H1 (cell line): ENCODE data around the gene EXOG. TPM values are rescaled to one million over a fixed set of nuclear protein-coding genes. Genes with fewer than 3 reads are reported as not detected.

Experiments
- CTCF ChIA-PET: fragments of 300-600 bp; sonication (Branson Sonifier 250); formaldehyde crosslinking; loops from one replicate; lab custom pipeline; 2021; ENCODE audit not compliant: partially characterized antibody; lab: Charles Lee
- POLR2A ChIA-PET: fragments of 300-600 bp; sonication (Branson Sonifier 250); formaldehyde crosslinking; loops from one replicate; lab custom pipeline; 2021; ENCODE audit warnings: inconsistent platforms; ENCODE audit not compliant: partially characterized antibody; lab: Charles Lee
- DNase-seq, 2 experiments: peaks; one replicate each; pipeline versions ENCODE4 v3.0.0 to v3.0.0-alpha.2; 2010 to 2022; ENCODE audit warnings: low spot score in 2 of 2, low read depth in 1 of 2, mixed read lengths in 1 of 2
- FAIRE-seq: peaks from 2 replicates; lab custom pipeline; 2011; peaks lifted over from hg19 to GRCh38; lab: Jason Lieb, UNC
- H2AFZ ChIP-seq: 2 replicates; pipeline ENCODE4 v1.8.1; 2012; ENCODE audit warnings: low read length, inconsistent platforms
- H2AK5ac ChIP-seq: 2 replicates; pipeline ENCODE4 v1.6.1; 2013; ENCODE audit warnings: low read depth, low read length
- H2BK120ac ChIP-seq: replicated peaks from 2 replicates; pipeline ENCODE3; 2013; ENCODE audit warnings: low read depth, low read length, inconsistent platforms
- H2BK12ac ChIP-seq: 2 replicates; pipeline ENCODE4 v1.6.1; 2013; ENCODE audit warnings: low read depth, low read length
- H2BK15ac ChIP-seq: 2 replicates; pipeline ENCODE4 v1.6.1; 2013; ENCODE audit warnings: low read length
- H2BK20ac ChIP-seq: 2 replicates; pipeline ENCODE4 v1.6.1; 2013; ENCODE audit warnings: low read length
- H2BK5ac ChIP-seq: 2 replicates; pipeline ENCODE4 v1.6.1; 2013; ENCODE audit warnings: low read depth, low read length
- H3K14ac ChIP-seq: 2 replicates; pipeline ENCODE4 v1.6.1; 2013; ENCODE audit warnings: inconsistent platforms; ENCODE audit not compliant: insufficient read length
- H3K18ac ChIP-seq: 2 replicates; pipeline ENCODE4 v1.6.1; 2013; ENCODE audit warnings: low read length; ENCODE audit errors: extremely low read depth
- H3K23ac ChIP-seq: 2 replicates; pipeline ENCODE4 v1.6.1; 2013; ENCODE audit warnings: inconsistent platforms; ENCODE audit not compliant: insufficient read length
- H3K23me2 ChIP-seq: 2 replicates; pipeline ENCODE4 v1.6.1; 2013; ENCODE audit warnings: low read depth, low read length
- H3K27ac ChIP-seq: 2 replicates; pipeline ENCODE4 v1.6.1; 2011; ENCODE audit warnings: low read depth, low read length, inconsistent platforms
- H3K27me3 ChIP-seq, 4 experiments: replicated peaks in 1 of 4; 1 replicate in 1 of 4; 2 replicates in 3 of 4; pipeline versions ENCODE4 v1.6.1 to v1.8.1; 2011 to 2013; ENCODE audit warnings: low read length in 3 of 4, mild to moderate bottlenecking in 3 of 4, inconsistent platforms in 2 of 4, mixed read lengths in 2 of 4, moderate library complexity in 1 of 4; ENCODE audit not compliant: control insufficient read depth in 3 of 4, insufficient read depth in 3 of 4; ENCODE audit errors: extremely low read depth in 1 of 4
- H3K36me3 ChIP-seq, 4 experiments: 2 replicates each; pipeline versions ENCODE4 v1.6.1 to v1.8.1; 2011 to 2013; ENCODE audit warnings: mild to moderate bottlenecking in 4 of 4, low read length in 3 of 4, moderate library complexity in 2 of 4, control low read depth in 1 of 4, inconsistent platforms in 1 of 4; ENCODE audit not compliant: insufficient read depth in 4 of 4, control insufficient read depth in 2 of 4
- H3K4ac ChIP-seq: replicated peaks from 2 replicates; pipeline ENCODE3; 2013; ENCODE audit warnings: low read length, low read depth, mixed read lengths, inconsistent platforms; ENCODE audit not compliant: insufficient read length
- H3K4me1 ChIP-seq, 4 experiments: replicated peaks in 1 of 4; 1 replicate in 1 of 4; 2 replicates in 3 of 4; pipeline versions ENCODE4 v1.6.1 to v1.8.1; 2011 to 2013; ENCODE audit warnings: low read length in 3 of 4, inconsistent platforms in 2 of 4, mixed read lengths in 1 of 4; ENCODE audit not compliant: insufficient read depth in 4 of 4, control insufficient read depth in 3 of 4
- H3K4me2 ChIP-seq, 2 experiments: 2 replicates each; pipeline versions ENCODE4 v1.6.1 to v1.8.1; 2011 to 2013; ENCODE audit warnings: low read depth in 2 of 2, low read length in 2 of 2, control low read depth in 1 of 2, inconsistent platforms in 1 of 2, mild to moderate bottlenecking in 1 of 2; ENCODE audit not compliant: insufficient read depth in 1 of 2
- H3K4me3 ChIP-seq, 4 experiments: fragments of 200-600, 300-600 bp in 1 of 4; sonication (generic), shearing (Covaris generic), sonication (Bioruptor Twin) in 1 of 4; 2 replicates each; pipeline versions ENCODE4 v1.5.1 to v1.8.1; 2011 to 2016; ENCODE audit warnings: low read length in 4 of 4, low read depth in 3 of 4, control low read depth in 2 of 4, inconsistent platforms in 2 of 4, mild to moderate bottlenecking in 2 of 4, mixed read lengths in 1 of 4, moderate library complexity in 1 of 4; ENCODE audit not compliant: insufficient read depth in 2 of 4; ENCODE audit errors: extremely low read depth in 1 of 4
- H3K56ac ChIP-seq: replicated peaks from 2 replicates; pipeline ENCODE3; 2013; ENCODE audit warnings: low read depth, mild to moderate bottlenecking, mixed read lengths, low read length, inconsistent platforms; ENCODE audit not compliant: insufficient read length
- H3K79me1 ChIP-seq: 2 replicates; pipeline ENCODE4 v1.6.1; 2013; ENCODE audit warnings: low read depth, low read length, control low read depth
- H3K79me2 ChIP-seq, 2 experiments: 2 replicates each; pipeline versions ENCODE4 v1.6.1 to v1.8.1; 2012 to 2013; ENCODE audit warnings: low read length in 2 of 2, mild to moderate bottlenecking in 2 of 2, inconsistent platforms in 1 of 2; ENCODE audit not compliant: insufficient read depth in 2 of 2, control insufficient read depth in 1 of 2
- H3K9ac ChIP-seq, 4 experiments: replicated peaks in 1 of 4; 1 replicate in 1 of 4; 2 replicates in 3 of 4; pipeline versions ENCODE4 v1.6.1 to v1.8.1; 2011 to 2013; ENCODE audit warnings: low read depth in 3 of 4, low read length in 3 of 4, control low read depth in 2 of 4, mild to moderate bottlenecking in 2 of 4, moderate library complexity in 2 of 4, inconsistent platforms in 1 of 4; ENCODE audit errors: extremely low read depth in 1 of 4
- H3K9me3 ChIP-seq, 2 experiments: 2 replicates each; pipeline versions ENCODE4 v1.6.1 to v1.8.1; 2012 to 2013; ENCODE audit warnings: mild to moderate bottlenecking in 2 of 2, moderate library complexity in 2 of 2, control low read depth in 1 of 2, inconsistent platforms in 1 of 2, low read depth in 1 of 2, low read length in 1 of 2, mixed read lengths in 1 of 2; ENCODE audit not compliant: insufficient read depth in 2 of 2
- H4K20me1 ChIP-seq, 2 experiments: replicated peaks in 1 of 2; 2 replicates each; pipeline versions ENCODE3 to v1.8.1; 2011 to 2013; ENCODE audit warnings: inconsistent platforms in 2 of 2, low read length in 2 of 2, mild to moderate bottlenecking in 1 of 2; ENCODE audit not compliant: insufficient read depth in 2 of 2, control insufficient read depth in 1 of 2
- H4K5ac ChIP-seq: 2 replicates; pipeline ENCODE4 v1.6.1; 2013; ENCODE audit warnings: low read length, low read depth, mixed read lengths, inconsistent platforms; ENCODE audit not compliant: insufficient read length
- H4K8ac ChIP-seq: 2 replicates; pipeline ENCODE4 v1.8.0; 2013; ENCODE audit warnings: mild to moderate bottlenecking, moderate library complexity, low read length, inconsistent platforms; ENCODE audit not compliant: insufficient read depth; ENCODE audit errors: extremely low read depth
- H4K91ac ChIP-seq: replicated peaks from 2 replicates; pipeline ENCODE3; 2013; ENCODE audit warnings: low read length, mixed read lengths, inconsistent platforms; ENCODE audit not compliant: insufficient read length
- CBX8 ChIP-seq: fragments of 300-800, 300-1000 bp; sonication (generic); IDR thresholded peaks from 2 replicates; pipeline ENCODE4 v1.7.1; 2016; ENCODE audit warnings: low read depth, low read length, borderline replicate concordance
- EGR1 ChIP-seq: IDR thresholded peaks from 2 replicates; pipeline ENCODE4 v1.6.1; 2011; ENCODE audit warnings: low read depth, low read length, borderline replicate concordance
- GABPA ChIP-seq: IDR thresholded peaks from 2 replicates; pipeline ENCODE4 v1.6.1; 2011; ENCODE audit warnings: mild to moderate bottlenecking, low read length, moderate library complexity, borderline replicate concordance; ENCODE audit not compliant: insufficient read depth
- KDM5A ChIP-seq: fragments of 200-600 bp; IDR thresholded peaks from 2 replicates; pipeline ENCODE4 v1.7.1; 2012; ENCODE audit warnings: mild to moderate bottlenecking, low read length, inconsistent platforms, mixed read lengths
- POU5F1 ChIP-seq: IDR thresholded peaks from 2 replicates; pipeline ENCODE4 v1.6.1; 2011; ENCODE audit warnings: low read depth, mild to moderate bottlenecking, low read length, moderate library complexity
- SIX5 ChIP-seq: IDR thresholded peaks from 2 replicates; pipeline ENCODE4 v1.6.1; 2011; ENCODE audit warnings: mild to moderate bottlenecking, low read depth, low read length
- SP4 ChIP-seq: IDR thresholded peaks from 2 replicates; pipeline ENCODE4 v1.6.1; 2012; ENCODE audit warnings: low read length, inconsistent platforms
- SRF ChIP-seq: IDR thresholded peaks from 2 replicates; pipeline ENCODE4 v1.6.1; 2011; ENCODE audit warnings: mild to moderate bottlenecking, low read depth, low read length, moderate library complexity
- USF2 ChIP-seq: IDR thresholded peaks from 2 replicates; pipeline ENCODE4 v1.6.1; 2011; ENCODE audit warnings: low read length, improper control_type of control experiment
- WGBS, 2 experiments: shearing (Covaris generic) in 1 of 2; methylation state at CpG; one replicate each; pipeline versions ENCODE4 v1.1.6 to v1.1.7; 2013 to 2015; ENCODE audit warnings: low lambda C conversion rate in 2 of 2, mixed read lengths in 2 of 2, inconsistent platforms in 1 of 2, low coverage in 1 of 2, missing lambda C conversion rate in 1 of 2; ENCODE audit not compliant: insufficient replicate concordance in 2 of 2, insufficient coverage in 1 of 2, insufficient read length in 1 of 2; ENCODE audit errors: extremely low coverage in 1 of 2, missing lambda C conversion rate in 1 of 2; 5-methylcytosine and 5-hydroxymethylcytosine counted together
- polyA plus RNA-seq, 7 experiments: library from polyadenylated mRNA; depleted of rRNA in 3 of 7; stranded (reverse) in 5 of 7; unstranded in 2 of 7; fragments of >200 nt in 5 of 7; fragments of 200-250 nt in 2 of 7; gene quantifications; 1 replicate in 5 of 7; 2 replicates in 1 of 7; 4 replicates in 1 of 7; pipeline versions ENCODE4 v1.2.1 to v1.2.3, GENCODE V29; 2011 to 2013; ENCODE audit warnings: missing spikeins in 2 of 7, mixed read lengths in 2 of 7
- total RNA-seq: library from RNA; stranded (reverse); fragmentation: NEBNext Ultra II Directional; extraction: Animal tissue kit (Norgen Biotek cat#: 25700); gene quantifications from 2 replicates; pipeline ENCODE4 v1.2.1, GENCODE V29; 2021

Gene EXOG
- total and polyA plus RNA-seq, 2 of the 8 experiments (the other 6 are each of a cell fraction or from before 2014, with no cell fraction given): 7.2 to 12.9 TPM

- Histone ChIP-seq H3K27me3 (no peaks in the 10 kb centered on the region), H3K56ac (no peak overlapping the region), H2BK120ac (no peak overlapping the region), H3K23me2 (no peaks in the 10 kb centered on the region), H3K36me3 (peaks cover 0 to 9% (median 6%) of the 10 kb centered on the region in 4 experiments; a peak in 4 of 8 replicates), H2AK5ac (no peak overlapping the region), H2BK20ac (no peak overlapping the region), H3K79me1 (peaks cover 4% of the 10 kb centered on the region), H3K4me1 (no peaks in the 10 kb centered on the region), H4K5ac (no peak overlapping the region), H4K20me1 (peaks cover 0 to 2% of the 10 kb centered on the region in 2 experiments), H2BK12ac (no peak overlapping the region), H2BK5ac (no peak overlapping the region), H3K4me2 (no peak overlapping the region), H3K9me3 (no peaks in the 10 kb centered on the region), H2AFZ (no peak overlapping the region), H3K23ac (no peak overlapping the region), H3K4ac (no peak overlapping the region), H2BK15ac (no peak overlapping the region), H3K4me3 (no peak overlapping the region), H3K14ac (no peak overlapping the region), H4K91ac (no peak overlapping the region), H3K79me2 (0 out of 4 replicates have a peak, but pooled peaks cover 0 to 5% of the 10 kb centered on the region in 2 experiments), H3K18ac (no peak overlapping the region), H3K9ac (no peak overlapping the region), H4K8ac (no peak overlapping the region), H3K27ac (no peak overlapping the region)
- no peak for FAIRE-seq
- TF ChIP-seq EGR1: no peak
- TF ChIP-seq SRF: no peak
- TF ChIP-seq SP4: no peak
- no peak for TF ChIP-seq GABPA
- no peak for TF ChIP-seq USF2
- no peak for TF ChIP-seq POU5F1
- no peak for TF ChIP-seq SIX5
- no peak for TF ChIP-seq KDM5A
- no peak for TF ChIP-seq CBX8
- ChIA-PET CTCF (interaction anchor here (1.0 to 3.7 kb wide), 7 partner anchors 11 to 172 kb away, joined by 3 to 22 read pairs (median 3); partner anchors contain the start of gene XYLB), POLR2A (interaction anchor here (0.6 kb wide), 1 partner anchor 129 kb away, joined by 4 read pairs; no protein-coding TSS in a partner anchor)
- DNase-seq: no peak
- whole genome bisulfite sequencing, 2 experiments: 82% methylated on average over 11 of the region's 11 CpGs; no CpG with 5 or more reads in 1 of the 2 experiments
Observed at GRCh38 chr3:38490281-38491030, 5.7 kb upstream of the EXOG start.
